Panc1 (cell line): ENCODE measurements around the gene RUNX1. TPM values are rescaled to one million over a fixed set of nuclear protein-coding genes. Genes with fewer than 3 reads are reported as not detected.

Source experiments
- ATAC-seq: fragments of 200-7000 bp; cut with Tn5 transposase; 2 replicates; pipeline ENCODE4 v1.9.1; 2020; ENCODE audit warnings: mild to moderate bottlenecking, moderate library complexity
- BruUV-seq: library from RNA; stranded (reverse); fragments of 400-500 nt; replicated peaks from 2 replicates; lab custom pipeline; 2021; lab: Mats Ljungman, UMichigan
- CTCF ChIA-PET: fragments of 300-600 bp; sonication (Branson Sonifier 250); formaldehyde crosslinking; loops from one replicate; lab custom pipeline; 2022; ENCODE audit warnings: antibody characterized with exemption; lab: Charles Lee
- POLR2A ChIA-PET: fragments of 300-600 bp; sonication (Branson Sonifier 250); formaldehyde crosslinking; loops from one replicate; lab custom pipeline; 2022; ENCODE audit warnings: antibody characterized with exemption; lab: Charles Lee
- DNase-seq: peaks from one replicate; pipeline ENCODE4 v3.0.0-alpha.2; 2010; ENCODE audit warnings: low read depth, low spot score
- H3K27ac ChIP-seq: 2 replicates; pipeline ENCODE4 v1.5.1; 2011; ENCODE audit warnings: mild to moderate bottlenecking, low read length, inconsistent platforms
- H3K27me3 ChIP-seq: fragments of 200-500 bp; sonication (Bioruptor generic); 2 replicates; pipeline ENCODE4 v1.6.0; 2014; ENCODE audit warnings: low read length, inconsistent platforms; ENCODE audit not compliant: control insufficient read depth, insufficient read depth
- H3K36me3 ChIP-seq: fragments of 200-500 bp; sonication (Bioruptor generic); 2 replicates; pipeline ENCODE4 v1.5.1; 2014; ENCODE audit warnings: inconsistent platforms, mild to moderate bottlenecking, low read length, moderate library complexity; ENCODE audit not compliant: control insufficient read depth, insufficient read depth
- H3K4me1 ChIP-seq: 2 replicates; pipeline ENCODE4 v1.5.1; 2011; ENCODE audit warnings: inconsistent platforms, mild to moderate bottlenecking, low read length, moderate library complexity; ENCODE audit not compliant: control insufficient read depth, insufficient read depth
- H3K4me3 ChIP-seq, 2 experiments: 2 replicates each; pipeline ENCODE4 v1.5.1; 2011 to 2012; ENCODE audit warnings: low read depth in 2 of 2, low read length in 2 of 2, mild to moderate bottlenecking in 2 of 2, inconsistent platforms in 1 of 2, moderate library complexity in 1 of 2
- H3K9me3 ChIP-seq: fragments of 200-500 bp; sonication (Bioruptor generic); 2 replicates; pipeline ENCODE4 v1.5.1; 2014; ENCODE audit warnings: low read depth, mild to moderate bottlenecking, inconsistent platforms, low read length, moderate library complexity; ENCODE audit not compliant: control insufficient read depth, insufficient read depth
- CTCF ChIP-seq: fragments of 450-650 bp; IDR thresholded peaks from 2 replicates; pipeline ENCODE4 v1.5.1; 2017; ENCODE audit warnings: mild to moderate bottlenecking
- POLR2AphosphoS5 ChIP-seq: IDR thresholded peaks from 2 replicates; pipeline ENCODE4 v1.6.1; 2012; ENCODE audit warnings: mild to moderate bottlenecking, low read depth, low read length, moderate library complexity
- REST ChIP-seq, 2 experiments: IDR thresholded peaks; 2 replicates each; pipeline ENCODE4 v1.6.1; 2011 to 2012; ENCODE audit warnings: low read depth in 2 of 2, control low read depth in 1 of 2, low read length in 1 of 2, mild to moderate bottlenecking in 1 of 2, moderate library complexity in 1 of 2; ENCODE audit not compliant: insufficient read depth in 1 of 2
- SIN3A ChIP-seq: IDR thresholded peaks from 2 replicates; pipeline ENCODE4 v1.6.1; 2012; ENCODE audit warnings: low read depth, mild to moderate bottlenecking, low read length, moderate library complexity, borderline replicate concordance; ENCODE audit not compliant: insufficient read depth
- TCF7L2 ChIP-seq: IDR thresholded peaks from 2 replicates; pipeline ENCODE4 v1.6.1; 2011; ENCODE audit warnings: mild to moderate bottlenecking, low read depth, low read length, inconsistent platforms
- in situ Hi-C: cut with HindIII; loops from 2 replicates; pipeline ENCODE4 v1.10.0; 2016; ENCODE audit warnings: low sequenced_read_pairs, low pct_unique_long_range_greater_than_20kb
- intact Hi-C: fragments of 100-400 bp; cut with micrococcal nuclease; formaldehyde crosslinking; loops from one replicate; pipeline ENCODE4 v1.10.0; 2022; ENCODE audit not compliant: unreplicated experiment
- total RNA-seq: library from RNA; stranded (reverse); gene quantifications from one replicate; pipeline ENCODE4 v1.2.1, GENCODE V29; 2021; ENCODE audit not compliant: unreplicated experiment

The RUNX1 gene
- total RNA-seq, 1 experiment from 2014 or later, result 22.4 TPM

- ChIA-PET POLR2A (no interaction called here), CTCF (interaction anchor here (0.5 kb wide), 1 partner anchor 1032 kb away, joined by 4 read pairs; no protein-coding TSS in a partner anchor)
- Histone ChIP-seq H3K36me3 (no peaks in the 10 kb centered on the region), H3K27me3 (no peaks in the 10 kb centered on the region), H3K4me3 (no peak overlapping the region), H3K27ac (no peak overlapping the region), H3K4me1 (peaks cover 7% of the 10 kb centered on the region; the same call in 1 of the 2 replicates), H3K9me3 (peaks cover 5% of the 10 kb centered on the region; the same call in 1 of the 2 replicates)
- no TSS peak for BruUV-seq
- peak; percentile 67 for ATAC-seq
- in situ Hi-C loops, result no loop called here
- intact Hi-C loops, result no loop called here
- DNase-seq, result peak; percentile 64
- no peak for TF ChIP-seq SIN3A
- no peak for TF ChIP-seq TCF7L2
- TF ChIP-seq POLR2AphosphoS5, result no peak
- TF ChIP-seq REST (IDR thresholded peaks at IDR 0.05; ENCODE audit: insufficient read depth in 1 of 2, low read depth in 2 of 2, low read length in 1 of 2), result no peak
Observed at GRCh38 chr21:34807881-34808568, 241.1 kb downstream of the RUNX1 start.

GRCh38 chr21:34807146-34807880, 241.8 kb downstream of the RUNX1 start:
- intact Hi-C loops (no loop called here), in situ Hi-C loops (no loop called here)
- TF ChIP-seq TCF7L2 (no peak), SIN3A (no peak), REST (IDR thresholded peaks at IDR 0.05; ENCODE audit: insufficient read depth in 1 of 2, low read depth in 2 of 2, low read length in 1 of 2) (no peak), POLR2AphosphoS5 (no peak), CTCF (no peak)
- DNase-seq (peak; percentile 80), ATAC-seq (peak; percentile 92)
- Histone ChIP-seq H3K4me1 (peaks cover 7% of the 10 kb centered on the region; the same call in 1 of the 2 replicates), H3K9me3 (peaks cover 5% of the 10 kb centered on the region; the same call in 1 of the 2 replicates), H3K36me3 (no peaks in the 10 kb centered on the region), H3K27ac (no peak overlapping the region), H3K4me3 (no peak overlapping the region), H3K27me3 (no peaks in the 10 kb centered on the region)
- no TSS peak for BruUV-seq
- CTCF ChIA-PET, result interaction anchor here (0.5 kb wide), 1 partner anchor 1033 kb away, joined by 4 read pairs; no protein-coding TSS in a partner anchor
- POLR2A ChIA-PET, result no interaction called here
